ENCODE data around the gene VTI1A.

DNA sequence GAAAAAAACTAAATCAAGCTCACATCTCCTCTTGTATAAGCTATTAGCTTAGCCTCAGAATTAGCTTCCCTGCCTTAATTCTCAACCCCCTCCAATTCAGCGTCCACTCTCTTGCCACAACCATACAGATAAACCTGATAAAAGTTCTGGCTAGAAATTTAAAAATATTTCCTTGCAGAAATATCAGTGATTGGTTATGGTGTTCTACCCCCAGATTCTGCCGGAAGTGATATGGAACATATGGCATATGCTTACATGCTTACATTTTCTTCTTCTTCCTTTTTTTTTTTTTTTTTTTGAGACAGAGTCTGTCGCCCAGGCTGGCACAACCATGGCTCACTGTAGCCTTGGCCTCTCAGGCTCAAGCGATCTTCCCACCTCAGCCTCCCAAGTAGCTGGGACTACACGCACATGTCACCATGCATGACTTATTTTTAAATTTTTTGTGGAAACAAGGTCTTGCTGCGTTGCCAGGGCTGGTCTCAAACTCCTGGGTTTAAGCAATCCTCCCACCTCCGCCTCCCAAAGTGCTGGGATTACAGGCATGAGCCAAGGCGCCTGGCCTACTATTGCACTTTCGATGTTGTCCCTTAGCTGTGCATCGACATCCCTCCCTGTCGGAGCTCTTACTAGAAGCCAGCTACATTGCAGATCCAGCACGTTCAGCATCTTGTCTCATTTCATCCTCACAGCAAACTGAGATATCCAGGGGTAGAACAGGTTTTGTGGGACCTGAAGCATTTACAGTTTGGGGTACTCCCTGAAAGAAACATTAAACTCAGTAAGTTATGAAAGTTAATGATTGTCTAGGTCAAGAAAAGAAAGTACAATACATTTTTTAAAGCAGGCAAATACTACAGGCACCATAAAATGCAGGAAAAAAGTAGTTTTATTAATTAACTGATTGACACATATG is 297.4 kb downstream of the VTI1A start:
- TF ChIP-seq, protein P1, sequence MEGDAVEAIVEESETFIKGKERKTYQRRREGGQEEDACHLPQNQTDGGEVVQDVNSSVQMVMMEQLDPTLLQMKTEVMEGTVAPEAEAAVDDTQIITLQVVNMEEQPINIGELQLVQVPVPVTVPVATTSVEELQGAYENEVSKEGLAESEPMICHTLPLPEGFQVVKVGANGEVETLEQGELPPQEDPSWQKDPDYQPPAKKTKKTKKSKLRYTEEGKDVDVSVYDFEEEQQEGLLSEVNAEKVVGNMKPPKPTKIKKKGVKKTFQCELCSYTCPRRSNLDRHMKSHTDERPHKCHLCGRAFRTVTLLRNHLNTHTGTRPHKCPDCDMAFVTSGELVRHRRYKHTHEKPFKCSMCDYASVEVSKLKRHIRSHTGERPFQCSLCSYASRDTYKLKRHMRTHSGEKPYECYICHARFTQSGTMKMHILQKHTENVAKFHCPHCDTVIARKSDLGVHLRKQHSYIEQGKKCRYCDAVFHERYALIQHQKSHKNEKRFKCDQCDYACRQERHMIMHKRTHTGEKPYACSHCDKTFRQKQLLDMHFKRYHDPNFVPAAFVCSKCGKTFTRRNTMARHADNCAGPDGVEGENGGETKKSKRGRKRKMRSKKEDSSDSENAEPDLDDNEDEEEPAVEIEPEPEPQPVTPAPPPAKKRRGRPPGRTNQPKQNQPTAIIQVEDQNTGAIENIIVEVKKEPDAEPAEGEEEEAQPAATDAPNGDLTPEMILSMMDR (conservative IDR thresholded peaks at IDR 0.05; ENCODE audit: low read length) = no peak
- TF ChIP-seq EZH2phosphoT487 (IDR thresholded peaks at IDR 0.05; ENCODE audit: borderline replicate concordance) = no peak

All from Loucy (cell line).